Medulla oblongata (tissue), 1 donor: Measurements from ENCODE around the gene EN2.

Experiments
- DNase-seq: peaks from one replicate; pipeline ENCODE4 v3.0.0-alpha.2; 2015; ENCODE audit errors: extremely low spot score

Gene EN2

DNA sequence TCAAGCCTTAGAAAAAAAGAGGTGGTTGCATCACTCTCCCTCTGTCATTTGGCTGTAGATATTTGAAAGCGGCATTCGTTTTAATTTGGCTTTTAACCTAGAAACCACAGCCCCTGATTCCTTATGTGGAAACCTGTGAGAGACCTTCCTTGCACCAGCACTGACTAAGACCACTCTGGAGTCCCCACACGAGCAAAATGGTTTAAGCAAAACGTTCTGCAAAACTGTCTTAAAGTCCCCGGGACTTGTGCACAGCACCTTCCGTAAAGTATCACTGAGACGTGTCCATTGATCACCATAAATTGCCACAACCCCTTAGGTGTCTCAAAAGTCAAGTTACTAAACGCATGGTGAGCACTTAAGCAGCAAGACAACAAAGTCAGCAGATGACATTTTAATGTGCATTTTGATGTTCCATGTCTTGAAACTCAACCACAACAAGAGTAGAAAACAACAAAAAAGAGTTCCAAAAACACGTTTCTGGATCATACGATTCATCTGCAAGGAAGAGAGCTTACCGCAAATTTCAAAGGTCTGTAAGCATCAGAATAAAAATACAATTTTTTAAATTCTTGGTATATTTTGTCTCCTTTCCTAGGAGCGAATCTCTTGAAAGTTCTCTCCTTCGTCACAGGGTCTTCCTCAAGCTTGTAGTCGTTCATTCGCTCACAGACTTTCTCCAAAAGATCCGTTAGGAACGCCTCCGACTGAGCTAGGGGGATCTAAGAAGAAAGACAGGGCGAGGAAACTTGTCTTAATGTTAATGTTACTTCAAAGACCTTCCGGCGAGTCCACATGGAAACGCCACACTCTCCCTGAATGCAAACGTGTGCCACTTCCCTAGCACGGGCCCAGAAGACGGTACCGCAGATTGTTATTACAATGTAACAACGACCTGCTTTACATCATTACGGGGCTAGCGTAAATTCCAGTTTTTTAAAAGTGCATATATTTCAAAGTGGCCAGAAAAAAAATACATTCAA lies 50.7 kb downstream of the EN2 start:
- no peak for DNase-seq

DNA sequence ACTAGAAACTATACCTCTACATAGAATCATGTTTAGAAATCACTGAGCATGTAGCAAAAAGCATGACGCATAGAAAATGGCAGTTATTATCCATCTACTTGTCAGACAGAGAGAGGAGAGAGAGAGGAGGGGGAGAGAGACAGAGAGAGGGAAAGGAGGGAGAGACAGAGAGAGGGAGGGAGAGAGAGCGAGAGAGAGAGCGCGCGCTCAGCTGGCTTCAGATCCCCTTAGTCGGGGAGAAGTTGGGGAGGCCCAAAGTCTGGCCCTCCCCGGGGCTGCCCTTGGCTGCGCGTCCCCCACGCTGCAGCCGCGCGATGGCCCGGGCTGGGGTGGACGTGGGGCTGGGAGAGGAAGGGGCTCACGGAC lies 51.4 kb downstream of the EN2 start:
- no peak for DNase-seq

DNA sequence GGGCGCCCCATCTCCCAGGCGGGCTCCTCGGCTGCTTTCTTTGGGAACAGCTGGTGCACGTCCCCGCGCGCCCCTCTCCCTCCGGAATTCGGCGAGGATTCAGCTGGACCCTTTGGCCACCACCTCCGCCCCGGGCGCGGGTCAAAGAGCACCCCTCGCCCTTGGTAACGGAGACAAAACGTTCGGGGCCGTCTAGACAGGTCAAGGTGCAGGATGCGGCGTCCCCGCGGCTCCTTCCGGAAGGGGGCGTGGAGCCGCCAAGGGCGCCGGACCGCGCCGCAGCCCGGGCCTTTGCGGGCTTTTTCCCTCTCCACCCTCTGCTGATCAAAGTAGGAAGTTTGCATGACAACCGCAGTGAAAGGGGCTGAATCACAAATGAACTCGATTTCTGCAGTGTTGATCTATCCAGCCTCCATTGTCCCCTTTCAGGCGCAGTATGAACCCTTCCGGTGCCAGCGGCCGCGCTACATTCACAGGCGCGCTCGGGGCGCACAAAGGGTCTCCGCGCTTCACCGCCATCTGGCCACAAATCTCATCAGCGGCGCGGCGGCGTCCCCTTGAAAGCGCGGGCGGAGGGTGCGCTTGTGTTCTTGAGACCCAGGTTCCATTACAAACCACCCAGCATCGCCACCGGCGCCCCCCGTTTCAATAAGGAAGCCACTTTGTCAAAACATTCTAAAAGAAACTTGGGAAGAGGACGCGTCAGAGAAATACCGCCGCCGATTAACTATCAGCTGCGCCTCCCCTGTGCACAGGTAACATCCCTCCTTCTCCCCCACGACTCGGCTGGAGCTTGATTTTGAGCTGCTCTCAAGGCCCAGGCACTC lies 52.0 kb downstream of the EN2 start:
- DNase-seq = no peak

DNA sequence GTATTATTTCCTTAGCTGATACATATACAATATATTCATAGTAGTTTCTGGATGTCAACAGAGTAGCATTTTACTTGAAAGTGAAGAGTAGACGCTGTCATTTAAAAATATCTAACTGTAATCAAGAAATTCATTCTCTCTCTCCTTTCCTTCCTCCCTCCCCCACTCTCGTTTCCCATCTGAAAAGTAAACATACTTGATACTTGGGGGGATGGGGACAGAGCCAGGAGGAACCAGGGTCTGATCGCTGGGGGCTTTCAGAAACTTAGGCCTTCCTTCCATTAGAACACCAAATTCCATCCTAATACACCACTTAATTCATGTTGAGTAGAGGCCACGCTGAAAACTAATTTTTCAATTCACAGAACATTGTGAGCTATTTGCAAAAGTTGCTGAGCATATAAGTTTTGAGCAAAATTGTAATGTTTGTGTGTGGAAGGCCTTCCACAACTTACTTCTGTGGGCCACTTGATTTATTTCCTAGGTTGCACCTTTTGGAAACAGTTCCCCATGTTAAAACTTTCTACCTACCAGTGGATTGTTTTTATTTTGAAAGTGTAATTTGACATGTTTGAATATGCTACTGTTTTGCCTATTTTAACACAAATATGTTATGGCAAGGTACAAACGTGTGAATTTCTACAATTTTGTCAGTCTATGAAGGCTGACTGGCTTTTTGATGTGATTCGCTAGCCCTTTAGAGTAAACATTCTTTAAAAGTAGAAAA lies 53.2 kb downstream of the EN2 start:
- DNase-seq = no peak

DNA sequence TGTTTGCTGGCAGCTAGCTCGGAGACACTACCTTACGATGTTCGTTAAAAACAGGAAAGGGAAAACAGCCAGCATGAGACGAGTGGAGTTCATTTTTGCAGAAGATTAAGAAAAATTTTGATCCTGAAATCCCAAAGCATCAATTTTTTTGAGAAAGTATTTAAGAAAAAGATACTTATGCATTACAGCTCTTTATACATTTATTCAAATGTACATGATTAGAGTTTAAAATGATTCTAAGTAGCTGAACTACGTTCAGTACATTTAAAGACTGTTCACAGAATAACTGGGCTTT lies 53.7 kb downstream of the EN2 start:
- DNase-seq = no peak

DNA sequence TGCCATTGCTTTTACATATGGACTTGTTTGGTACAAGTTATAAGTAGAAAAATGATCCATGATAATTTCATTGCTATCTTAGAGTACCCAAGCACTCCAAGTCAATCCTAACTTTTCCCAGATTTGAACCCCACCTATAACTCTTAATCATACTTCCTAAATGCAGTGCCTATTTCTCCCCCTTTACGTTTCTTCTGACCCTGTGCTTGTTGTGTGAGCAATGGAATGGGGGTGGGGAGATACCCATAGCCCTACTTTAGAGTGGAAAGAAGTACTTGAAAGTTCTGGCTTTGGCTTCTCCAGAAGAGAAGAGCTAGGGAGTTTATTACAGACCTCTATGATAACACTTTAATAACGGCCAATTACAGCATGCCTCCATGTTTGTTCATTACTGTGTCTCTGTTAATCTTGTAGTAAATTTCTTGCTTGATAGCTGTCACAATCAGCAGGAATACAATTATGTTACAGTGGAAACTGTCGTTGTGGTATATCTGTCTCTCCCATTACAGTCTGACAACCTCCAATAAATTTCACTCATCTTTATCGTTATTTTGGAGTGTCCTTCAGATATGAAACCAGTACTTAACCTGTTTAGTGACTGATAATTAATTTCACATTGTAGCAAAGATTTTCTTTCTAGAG lies 54.4 kb downstream of the EN2 start:
- no peak for DNase-seq

DNA sequence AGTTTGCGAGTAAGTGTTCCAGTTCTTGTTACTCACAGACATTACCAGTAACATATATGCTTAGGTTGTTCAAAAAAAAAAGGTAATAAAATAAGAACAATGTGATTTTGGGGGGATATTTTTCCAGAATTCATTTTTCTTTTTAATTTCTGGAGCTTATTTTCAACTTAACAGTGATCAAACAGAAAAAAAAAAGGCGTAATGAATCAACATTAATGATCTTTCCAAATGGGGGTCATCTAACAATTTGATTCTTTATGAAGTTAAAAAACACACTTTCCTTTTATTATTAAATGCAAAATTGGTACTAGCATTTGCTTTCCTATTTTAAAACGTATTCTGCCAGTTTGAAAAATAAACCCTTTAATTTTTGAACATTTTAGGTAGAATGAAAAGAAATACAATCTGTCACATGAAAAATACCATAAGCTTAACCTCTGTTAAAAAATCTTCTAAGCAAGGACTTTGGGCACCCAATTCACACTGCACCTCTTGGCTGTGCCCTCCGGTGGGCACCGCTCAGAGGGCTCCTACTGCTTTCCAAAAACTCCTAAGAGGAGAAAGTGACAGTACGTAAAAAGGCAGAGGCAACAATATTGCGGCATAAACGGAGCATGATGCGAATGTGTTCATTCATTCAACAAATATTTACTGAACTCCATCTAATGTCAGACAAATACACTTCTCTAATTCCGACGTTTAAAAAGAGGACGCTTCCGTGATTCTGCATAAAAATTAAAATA lies 55.8 kb downstream of the EN2 start:
- DNase-seq = no peak

DNA sequence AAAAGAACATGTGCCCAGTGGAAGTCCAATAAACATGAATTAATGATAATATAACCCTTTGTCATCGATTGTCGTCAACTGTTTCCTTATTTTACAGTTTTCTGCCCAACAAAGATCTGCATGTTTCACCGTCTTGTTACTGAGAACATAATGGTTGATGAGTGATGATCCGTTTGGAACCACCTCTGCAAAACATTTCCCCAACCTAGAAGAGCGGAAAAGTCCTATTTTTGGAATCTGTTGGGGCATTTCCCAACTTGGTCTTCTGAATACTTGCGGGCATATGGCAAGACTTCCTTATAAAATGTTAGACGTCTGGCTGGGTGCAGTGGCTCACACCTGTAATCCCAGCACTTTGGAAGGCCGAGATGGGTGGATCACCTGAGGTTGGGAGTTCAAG lies 56.4 kb downstream of the EN2 start:
- no peak for DNase-seq
